ENCODE data around the gene CLCNKA.

DNA sequence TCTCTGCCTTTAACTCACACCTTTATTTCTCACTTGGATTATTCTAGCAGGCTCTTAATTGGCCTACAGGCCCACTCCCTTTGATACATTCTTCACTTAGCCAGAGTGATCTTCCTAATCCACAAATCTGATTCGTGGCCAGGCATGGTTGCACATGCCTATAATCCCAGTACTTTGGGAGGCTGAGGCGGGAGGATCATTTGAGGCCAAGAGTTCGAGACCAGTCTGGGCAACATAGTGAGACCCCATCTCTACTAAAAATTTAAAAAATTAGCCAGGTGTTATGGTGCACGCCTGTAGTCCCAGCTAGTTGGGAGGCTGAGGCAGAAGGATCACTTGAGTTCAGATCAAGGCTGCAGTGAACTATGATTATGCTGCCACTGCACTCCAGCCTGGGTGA, 48.1 kb upstream of the CLCNKA start:
- TF ChIP-seq, protein P1, sequence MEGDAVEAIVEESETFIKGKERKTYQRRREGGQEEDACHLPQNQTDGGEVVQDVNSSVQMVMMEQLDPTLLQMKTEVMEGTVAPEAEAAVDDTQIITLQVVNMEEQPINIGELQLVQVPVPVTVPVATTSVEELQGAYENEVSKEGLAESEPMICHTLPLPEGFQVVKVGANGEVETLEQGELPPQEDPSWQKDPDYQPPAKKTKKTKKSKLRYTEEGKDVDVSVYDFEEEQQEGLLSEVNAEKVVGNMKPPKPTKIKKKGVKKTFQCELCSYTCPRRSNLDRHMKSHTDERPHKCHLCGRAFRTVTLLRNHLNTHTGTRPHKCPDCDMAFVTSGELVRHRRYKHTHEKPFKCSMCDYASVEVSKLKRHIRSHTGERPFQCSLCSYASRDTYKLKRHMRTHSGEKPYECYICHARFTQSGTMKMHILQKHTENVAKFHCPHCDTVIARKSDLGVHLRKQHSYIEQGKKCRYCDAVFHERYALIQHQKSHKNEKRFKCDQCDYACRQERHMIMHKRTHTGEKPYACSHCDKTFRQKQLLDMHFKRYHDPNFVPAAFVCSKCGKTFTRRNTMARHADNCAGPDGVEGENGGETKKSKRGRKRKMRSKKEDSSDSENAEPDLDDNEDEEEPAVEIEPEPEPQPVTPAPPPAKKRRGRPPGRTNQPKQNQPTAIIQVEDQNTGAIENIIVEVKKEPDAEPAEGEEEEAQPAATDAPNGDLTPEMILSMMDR (IDR thresholded peaks at IDR 0.05 in 4 of 5, conservative IDR thresholded peaks at IDR 0.05 in 1 of 5), result no peak
- no peak for TF ChIP-seq POLR2A (IDR thresholded peaks at IDR 0.05)

All from gastrocnemius medialis (tissue), 4 donors.